Aorta (tissue), 5 donors: ENCODE measurements around the gene ATG5. TPM values are rescaled to one million over a fixed set of nuclear protein-coding genes. Genes with fewer than 3 reads are reported as not detected.

Source experiments
- ATAC-seq: fragments of 200-7000 bp; cut with Tn5 transposase; one replicate; pipeline ENCODE4 v1.9.1; 2022; ENCODE audit warnings: moderate library complexity; ENCODE audit not compliant: low FRiP score
- DNase-seq, 2 donors: peaks; one replicate each; pipeline ENCODE4 v3.0.0-alpha.2; 2020
- H3K27ac ChIP-seq, 2 donors: one replicate each; pipeline ENCODE4 v1.5.1; 2013; ENCODE audit warnings: low read length in 2 of 2, mild to moderate bottlenecking in 2 of 2, moderate library complexity in 2 of 2, control low read depth in 1 of 2, inconsistent platforms in 1 of 2, low read depth in 1 of 2
- H3K27me3 ChIP-seq, 2 donors: one replicate each; pipeline ENCODE4 v1.6.1; 2013; ENCODE audit warnings: control low read depth in 1 of 2, low read length in 1 of 2, mild to moderate bottlenecking in 1 of 2, moderate library complexity in 1 of 2; ENCODE audit not compliant: insufficient read depth in 2 of 2, control insufficient read depth in 1 of 2
- H3K36me3 ChIP-seq, 2 donors: one replicate each; pipeline ENCODE4 v1.6.1; 2013; ENCODE audit warnings: control low read depth in 1 of 2, low read length in 1 of 2, mild to moderate bottlenecking in 1 of 2; ENCODE audit not compliant: insufficient read depth in 2 of 2, control insufficient read depth in 1 of 2
- H3K4me1 ChIP-seq, 2 donors: one replicate each; pipeline ENCODE4 v1.6.1; 2013; ENCODE audit warnings: low read length in 2 of 2, control low read depth in 1 of 2, mild to moderate bottlenecking in 1 of 2, moderate library complexity in 1 of 2; ENCODE audit not compliant: insufficient read depth in 2 of 2, control insufficient read depth in 1 of 2
- H3K4me3 ChIP-seq, 2 donors: one replicate each; pipeline ENCODE4 v1.5.1; 2013; ENCODE audit warnings: low read length in 2 of 2, control low read depth in 1 of 2, mild to moderate bottlenecking in 1 of 2
- H3K9me3 ChIP-seq: one replicate; pipeline ENCODE4 v1.6.1; 2013; ENCODE audit warnings: mild to moderate bottlenecking, low read length; ENCODE audit not compliant: control insufficient read depth
- WGBS, 2 donors: extraction: QIAGEN DNeasy Blood & Tissue Kit; methylation state at CpG; one replicate each; pipeline ENCODE4 v1.1.7; 2013; 5-methylcytosine and 5-hydroxymethylcytosine counted together
- intact Hi-C, 2 donors: fragments of 100-400 bp; cut with DNase I; formaldehyde crosslinking; loops; one replicate each; pipeline versions ENCODE4 v1.14.2 to v1.15.0; 2022
- polyA plus RNA-seq, 2 donors: library from polyadenylated mRNA; stranded (reverse); fragments of 200-250 nt; gene quantifications; one replicate each; pipeline ENCODE4 v1.2.3, GENCODE V29; 2013
- total RNA-seq, 2 donors: library from RNA; stranded (reverse); fragmentation: NEBNext Ultra II Directional; extraction: Animal tissue kit (Norgen Biotek cat#: 25700); gene quantifications; one replicate each; pipeline ENCODE4 v1.2.1, GENCODE V29; 2021
- donor health status: healthy with polysubstance abuse.
- donor health status: Bipolar disorder and iron deficiency.
- donor health status: DM: no; HTN: no; CAD: no.
- donor health status: DM: no; HTN: no; CAD: no.
- donor health status: DM: yes; HTN: yes; CAD: no.

ATG5 gene
- total and polyA plus RNA-seq, 4 donors = 17.5 to 34.6 (median 29.0) TPM

- WGBS, 2 donors = 95 to 96% methylated on average over 7 of the region's 7 CpGs
- Histone ChIP-seq H3K9me3 (no peaks in the 10 kb centered on the region), H3K27me3 (no peaks in the 10 kb centered on the region), H3K4me1 (no peaks in the 10 kb centered on the region), H3K4me3 (no peak overlapping the region), H3K36me3 (no peaks in the 10 kb centered on the region), H3K27ac (no peak overlapping the region)
- DNase-seq (no peak), ATAC-seq (no peak)
- intact Hi-C loops = no loop called here
Observed at GRCh38 chr6:106194949-106195921, 130.3 kb downstream of the ATG5 start.

- Histone ChIP-seq H3K9me3 (no peaks in the 10 kb centered on the region), H3K4me3 (no peak overlapping the region), H3K4me1 (no peaks in the 10 kb centered on the region), H3K36me3 (no peaks in the 10 kb centered on the region), H3K27me3 (no peaks in the 10 kb centered on the region), H3K27ac (no peak overlapping the region)
- 41 to 46% methylated on average over 4 of the region's 4 CpGs for WGBS, 2 donors
- intact Hi-C loops = no loop called here
- DNase-seq (no peak), ATAC-seq (no peak)
Observed at GRCh38 chr6:106192824-106193223, 132.7 kb downstream of the ATG5 start.

GRCh38 chr6:106188104-106188794, 137.3 kb downstream of the ATG5 start:
- Histone ChIP-seq H3K27ac (no peak overlapping the region), H3K4me1 (no peaks in the 10 kb centered on the region), H3K27me3 (no peaks in the 10 kb centered on the region), H3K36me3 (no peaks in the 10 kb centered on the region), H3K9me3 (no peaks in the 10 kb centered on the region), H3K4me3 (no peak overlapping the region)
- intact Hi-C loops = no loop called here
- DNase-seq (no peak), ATAC-seq (no peak)
- WGBS, 2 donors = 77 to 83% methylated on average over 1 of the region's 1 CpG

DNA sequence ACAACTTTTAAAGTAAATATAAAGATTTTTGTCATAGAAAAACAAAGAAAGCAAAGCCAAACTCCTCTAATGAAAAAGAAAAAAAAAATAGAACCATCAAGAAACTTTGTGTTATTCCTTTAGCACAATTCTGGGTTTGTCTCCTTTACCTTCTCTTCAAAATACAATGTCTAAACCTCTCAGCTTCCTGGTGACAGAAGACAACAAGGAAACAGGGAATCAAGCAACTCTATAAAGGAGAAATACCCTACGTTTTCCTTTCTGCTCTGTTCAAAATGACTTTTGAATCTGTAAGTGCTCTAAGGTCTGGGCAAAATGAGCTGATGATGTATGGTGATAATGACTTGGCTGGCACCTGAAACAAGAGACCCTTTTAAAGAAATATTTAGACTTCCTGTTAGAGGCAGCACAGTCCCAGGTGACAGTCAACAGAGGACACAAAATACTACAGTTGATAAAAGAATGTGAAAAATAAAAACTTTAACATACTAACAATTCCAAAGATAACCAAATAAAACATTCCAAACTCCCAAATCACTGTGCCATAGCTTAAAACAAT, 138.1 kb downstream of the ATG5 start:
- DNase-seq (no peak), ATAC-seq (no peak)
- Histone ChIP-seq H3K27ac (no peak overlapping the region), H3K4me1 (no peaks in the 10 kb centered on the region), H3K4me3 (no peak overlapping the region), H3K36me3 (no peaks in the 10 kb centered on the region), H3K9me3 (no peaks in the 10 kb centered on the region), H3K27me3 (no peaks in the 10 kb centered on the region)
- WGBS, 2 donors = 47 to 55% methylated on average over 1 of the region's 1 CpG
- intact Hi-C loops = no loop called here

GRCh38 chr6:106186714-106187113, 138.8 kb downstream of the ATG5 start:
- Histone ChIP-seq H3K27me3 (no peaks in the 10 kb centered on the region), H3K27ac (no peak overlapping the region), H3K4me3 (no peak overlapping the region), H3K4me1 (no peaks in the 10 kb centered on the region), H3K9me3 (no peaks in the 10 kb centered on the region), H3K36me3 (no peaks in the 10 kb centered on the region)
- intact Hi-C loops = no loop called here
- WGBS, 2 donors = 96 to 98% methylated on average over 2 of the region's 2 CpGs
- DNase-seq = no peak
- ATAC-seq = no peak

GRCh38 chr6:106186172-106186571, 139.4 kb downstream of the ATG5 start:
- intact Hi-C loops = no loop called here
- no peak for DNase-seq
- 92 to 95% methylated on average over 3 of the region's 3 CpGs for WGBS, 2 donors

GRCh38 chr6:106185615-106186014, 139.9 kb downstream of the ATG5 start:
- intact Hi-C loops = no loop called here
- H3K4me1 ChIP-seq = no peaks in the 10 kb centered on the region
- no peak overlapping the region for H3K4me3 ChIP-seq
- no peaks in the 10 kb centered on the region for H3K36me3 ChIP-seq
- H3K27me3 ChIP-seq = no peaks in the 10 kb centered on the region
- no peak for ATAC-seq
- 93 to 97% methylated on average over 2 of the region's 2 CpGs for WGBS, 2 donors
- H3K9me3 ChIP-seq = no peaks in the 10 kb centered on the region
- H3K27ac ChIP-seq = no peak overlapping the region
- DNase-seq = no peak

More at GRCh38 chr6:106186172-106186571, 139.4 kb downstream of the ATG5 start:
- H3K27me3 ChIP-seq = no peaks in the 10 kb centered on the region
- no peak overlapping the region for H3K4me3 ChIP-seq
- no peak for ATAC-seq
- no peak overlapping the region for H3K27ac ChIP-seq
- H3K4me1 ChIP-seq = no peaks in the 10 kb centered on the region
- H3K36me3 ChIP-seq = no peaks in the 10 kb centered on the region
- no peaks in the 10 kb centered on the region for H3K9me3 ChIP-seq

GRCh38 chr6:106184629-106185028, 140.9 kb downstream of the ATG5 start:
- 92 to 93% methylated on average over 3 of the region's 3 CpGs for WGBS, 2 donors
- H3K27me3 ChIP-seq = no peaks in the 10 kb centered on the region
- H3K36me3 ChIP-seq = no peaks in the 10 kb centered on the region
- H3K27ac ChIP-seq = no peak overlapping the region
- DNase-seq = no peak
- H3K4me1 ChIP-seq = no peaks in the 10 kb centered on the region
- intact Hi-C loops = no loop called here
- no peaks in the 10 kb centered on the region for H3K9me3 ChIP-seq
- H3K4me3 ChIP-seq = no peak overlapping the region
- ATAC-seq = no peak
